K562 (cell line): ENCODE measurements around the gene ULK3. TPM values are rescaled to one million over a fixed set of nuclear protein-coding genes. Genes with fewer than 3 reads are reported as not detected.

Source experiments
- ATAC-seq: fragments of 200-7000 bp; cut with Tn5 transposase; 3 replicates; pipeline ENCODE4 v1.9.1; 2020; ENCODE audit warnings: moderate library complexity
- BruUV-seq: library from RNA; stranded (reverse); fragments of 400-500 nt; replicated peaks from 2 replicates; lab custom pipeline; 2021; lab: Mats Ljungman, UMichigan
- CTCF ChIA-PET: fragments of 300-600 bp; formaldehyde crosslinking; extraction: SDS; loops from one replicate; lab custom pipeline; 2021; ENCODE audit warnings: low intra/inter-chr PET ratio; lab: Yijun Ruan, JAX
- POLR2A ChIA-PET: fragments of 300-600, 350-650 bp; sonication (Branson Sonifier 250); formaldehyde crosslinking; extraction: SDS; loops from one replicate; lab custom pipeline; 2021; ENCODE audit warnings: antibody characterized with exemption, inconsistent platforms; lab: Yijun Ruan, JAX
- DNase-seq, 4 experiments: peaks; one replicate each; pipeline versions ENCODE4 v3.0.0 to v3.0.0-alpha.2; 2011 to 2018; ENCODE audit warnings: low spot score in 3 of 4, mixed read lengths in 3 of 4; ENCODE audit errors: extremely low read depth in 1 of 4
- FAIRE-seq: peaks from 2 replicates; lab custom pipeline; 2011; peaks lifted over from hg19 to GRCh38; lab: Jason Lieb, UNC
- H2AFZ ChIP-seq: 2 replicates; pipeline ENCODE4 v1.6.0; 2011; ENCODE audit warnings: low read depth, low read length, control low read depth, inconsistent platforms
- H3K27ac ChIP-seq: fragments of 200-600 bp; 3 replicates; pipeline ENCODE4 v1.8.0; 2011; ENCODE audit warnings: low read depth, mild to moderate bottlenecking, control low read depth, inconsistent platforms, low read length, moderate library complexity, mixed read lengths; ENCODE audit errors: extremely low read depth
- H3K27me3 ChIP-seq, 2 experiments: fragments of 300-600 bp in 1 of 2; 2 replicates in 1 of 2; 3 replicates in 1 of 2; pipeline versions ENCODE4 v1.6.0 to v1.8.0; 2011; ENCODE audit warnings: inconsistent platforms in 2 of 2, low read length in 2 of 2, mild to moderate bottlenecking in 1 of 2, mixed read lengths in 1 of 2, moderate library complexity in 1 of 2; ENCODE audit not compliant: control insufficient read depth in 2 of 2, insufficient read depth in 2 of 2
- H3K36me3 ChIP-seq: fragments of 300-600 bp; 3 replicates; pipeline ENCODE4 v1.8.0; 2011; ENCODE audit warnings: mild to moderate bottlenecking, low read length, inconsistent platforms; ENCODE audit not compliant: control insufficient read depth, insufficient read depth
- H3K4me1 ChIP-seq, 2 experiments: fragments of 200-600 bp in 1 of 2; replicated peaks in 1 of 2; 2 replicates in 1 of 2; 3 replicates in 1 of 2; pipeline versions ENCODE4 v1.5.1 to v1.8.0; 2011; ENCODE audit warnings: inconsistent platforms in 2 of 2, low read length in 2 of 2, mild to moderate bottlenecking in 1 of 2, mixed read lengths in 1 of 2, moderate library complexity in 1 of 2; ENCODE audit not compliant: control insufficient read depth in 2 of 2, insufficient read depth in 2 of 2
- H3K4me2 ChIP-seq: 2 replicates; pipeline ENCODE4 v1.6.1; 2011; ENCODE audit warnings: low read length, control low read depth, inconsistent platforms, mixed read lengths; ENCODE audit not compliant: insufficient read depth
- H3K4me3 ChIP-seq: fragments of 200-600 bp; sonication (generic), shearing (Covaris generic); 2 replicates; pipeline ENCODE4 v1.5.1; 2016; ENCODE audit warnings: control low read depth, inconsistent platforms
- H3K79me2 ChIP-seq: fragments of 200-600 bp; 3 replicates; pipeline ENCODE4 v1.8.0; 2011; ENCODE audit warnings: low read length, inconsistent platforms; ENCODE audit not compliant: control insufficient read depth, insufficient read depth
- H3K9ac ChIP-seq, 2 experiments: 2 replicates each; pipeline versions ENCODE4 v1.6.0 to v1.6.1; 2011; ENCODE audit warnings: low read depth in 2 of 2, low read length in 2 of 2, control low read depth in 1 of 2, inconsistent platforms in 1 of 2, mild to moderate bottlenecking in 1 of 2, mixed read lengths in 1 of 2; ENCODE audit not compliant: insufficient read depth in 1 of 2
- H3K9me1 ChIP-seq: one replicate; pipeline ENCODE4 v1.6.0; 2011; ENCODE audit warnings: inconsistent platforms, mild to moderate bottlenecking, low read length, moderate library complexity; ENCODE audit not compliant: control insufficient read depth, insufficient read depth
- H3K9me3 ChIP-seq: replicated peaks from 2 replicates; pipeline ENCODE4 v1.5.1; 2011; ENCODE audit warnings: low read depth, low read length, inconsistent platforms; ENCODE audit not compliant: control insufficient read depth, insufficient read depth
- H4K20me1 ChIP-seq: replicated peaks from 2 replicates; pipeline ENCODE4 v1.6.1; 2011; ENCODE audit warnings: low read length, inconsistent platforms, mixed read lengths; ENCODE audit not compliant: control insufficient read depth, insufficient read depth
- HSF4 ChIP-seq: fragments of 250-450 bp; sonication (Bioruptor Pico); IDR thresholded peaks from 2 replicates; pipeline ENCODE4 v2.1.2; 2022; ENCODE audit warnings: mild to moderate bottlenecking, moderate library complexity, borderline replicate concordance
- RFX1 ChIP-seq: fragments of 450-650 bp; IDR thresholded peaks from 2 replicates; pipeline ENCODE4 v1.6.1; 2016; ENCODE audit warnings: mild to moderate bottlenecking, moderate library complexity
- WGBS: fragments of 100-300 bp; shearing (Covaris generic); methylation state at CpG from one replicate; pipeline ENCODE4 v1.1.6; 2016; ENCODE audit warnings: low coverage, mixed read lengths; ENCODE audit not compliant: insufficient coverage; ENCODE audit errors: missing lambda C conversion rate; 5-methylcytosine and 5-hydroxymethylcytosine counted together
- in situ Hi-C: fragments of 300-500 bp; cut with MboI; formaldehyde crosslinking; loops from 4 replicates; pipeline ENCODE4 v1.15.0; 2018; ENCODE audit warnings: inconsistent platforms, mixed read lengths
- intact Hi-C: fragments of 100-400 bp; cut with micrococcal nuclease; formaldehyde crosslinking; loops from 2 replicates; pipeline ENCODE4 v1.14.2; 2022
- polyA plus RNA-seq, 8 experiments: library from polyadenylated mRNA; depleted of rRNA in 4 of 8; stranded (reverse) in 5 of 8; unstranded in 3 of 8; fragments of >200 nt; fragmentation: Nextera tagmentation in 2 of 8; fragmentation: Illumina TruSeq in 1 of 8; extraction: Ambion mirVana in 2 of 8; extraction: Trizol in 1 of 8; gene quantifications; 2 replicates each; pipeline versions ENCODE4 v1.2.1 to v1.2.3, GENCODE V29; 2011 to 2014; ENCODE audit warnings: inconsistent platforms in 1 of 8, missing spikeins in 1 of 8
- total RNA-seq, 7 experiments: library from RNA; depleted of rRNA in 6 of 7; stranded (reverse); fragments of >200 nt in 6 of 7; fragmentation: Illumina TruSeq in 2 of 7; extraction: Trizol in 2 of 7; gene quantifications; 2 replicates each; pipeline versions ENCODE4 v1.2.1 to v1.2.3, GENCODE V29; 2011 to 2021; ENCODE audit warnings: low replicate concordance in 1 of 7
- TF ChIP-seq, protein P1 (sequence below): IDR thresholded peaks from 2 replicates; pipeline ENCODE4 v1.6.1; 2011; ENCODE audit warnings: borderline replicate concordance, low read depth, mild to moderate bottlenecking, moderate library complexity, low read length; ENCODE audit not compliant: insufficient read depth, poor library complexity, severe bottlenecking
- TF ChIP-seq, protein P2 (sequence below): sonication (generic); formaldehyde crosslinking; IDR thresholded peaks from 2 replicates; pipeline ENCODE4 v1.8.0; 2022; ENCODE audit warnings: missing genetic modification reagents, mild to moderate bottlenecking, moderate library complexity, borderline replicate concordance

Gene ULK3
- total and polyA plus RNA-seq, 9 of the 15 experiments (the other 6 are each of a cell fraction or from before 2014, with no cell fraction given): 0.68 to 68.0 (median 34.9) TPM

DNA sequence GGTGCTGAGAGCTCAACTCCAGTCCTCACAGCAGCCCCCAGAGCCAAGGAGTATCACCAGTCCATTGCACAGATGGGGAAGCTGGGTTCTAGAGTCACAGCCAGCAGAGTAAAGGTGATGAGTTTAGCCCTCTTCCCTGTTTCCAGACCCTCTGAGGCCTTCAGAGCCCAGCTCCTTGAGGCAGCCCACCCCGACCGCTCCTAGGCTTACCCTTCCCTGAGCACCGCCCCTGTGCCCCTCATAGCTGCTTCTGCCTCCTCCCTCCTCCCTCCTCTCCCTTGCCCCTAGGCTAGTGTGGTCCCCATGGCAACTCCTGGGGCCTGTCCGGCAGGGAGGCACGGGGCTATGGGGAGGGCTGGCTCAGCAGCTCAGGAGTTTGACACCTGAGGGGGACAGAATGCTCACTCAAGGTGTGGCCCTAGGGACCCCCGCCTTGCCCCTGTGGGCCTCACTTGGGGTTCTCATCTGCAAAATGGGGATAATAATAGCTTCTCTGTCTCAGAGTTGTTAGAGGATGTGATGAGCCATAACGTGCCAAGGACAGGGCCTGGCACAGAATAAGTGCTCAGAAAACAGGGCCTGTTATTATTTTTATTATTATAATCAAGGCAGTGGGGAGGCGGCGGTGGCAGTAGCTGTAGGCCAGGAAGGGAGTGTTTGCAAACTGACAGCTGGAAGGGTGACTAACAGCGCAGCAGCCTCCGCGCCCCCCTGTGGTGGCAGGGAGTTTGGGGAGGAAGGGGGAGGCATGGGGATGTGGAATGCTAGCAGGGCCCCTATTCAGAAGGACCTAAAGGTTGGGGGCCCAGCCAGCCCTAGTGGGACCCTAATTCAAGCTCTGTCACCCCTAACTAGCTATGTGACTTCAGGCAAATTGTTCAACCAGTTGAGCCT lies 49.6 kb downstream of the ULK3 start:
- 87% methylated on average over 12 of the region's 12 CpGs for WGBS
- Histone ChIP-seq H3K4me1 (peaks cover 6 to 28% of the 10 kb centered on the region in 2 experiments), H4K20me1 (peaks cover 27% of the 10 kb centered on the region), H3K27ac (no peak overlapping the region), H3K27me3 (no peaks in the 10 kb centered on the region), H3K9ac (peak overlapping the region in 1 of 2 experiments; percentile 50; a peak in 2 of 4 replicates), H3K36me3 (peaks cover 58% of the 10 kb centered on the region; the same call in 2 of the 3 replicates), H3K4me3 (no peak overlapping the region), H3K9me3 (no peaks in the 10 kb centered on the region), H3K4me2 (no peak overlapping the region), H3K9me1 (no peaks in the 10 kb centered on the region), H3K79me2 (peaks cover 48% of the 10 kb centered on the region), H2AFZ (no peak overlapping the region)
- DNase-seq (peak in 2 of 4 experiments; percentile 45 to 51), FAIRE-seq (no peak), ATAC-seq (peak; percentile 49; the same call in 2 of the 3 replicates)
- TF ChIP-seq, protein P1, sequence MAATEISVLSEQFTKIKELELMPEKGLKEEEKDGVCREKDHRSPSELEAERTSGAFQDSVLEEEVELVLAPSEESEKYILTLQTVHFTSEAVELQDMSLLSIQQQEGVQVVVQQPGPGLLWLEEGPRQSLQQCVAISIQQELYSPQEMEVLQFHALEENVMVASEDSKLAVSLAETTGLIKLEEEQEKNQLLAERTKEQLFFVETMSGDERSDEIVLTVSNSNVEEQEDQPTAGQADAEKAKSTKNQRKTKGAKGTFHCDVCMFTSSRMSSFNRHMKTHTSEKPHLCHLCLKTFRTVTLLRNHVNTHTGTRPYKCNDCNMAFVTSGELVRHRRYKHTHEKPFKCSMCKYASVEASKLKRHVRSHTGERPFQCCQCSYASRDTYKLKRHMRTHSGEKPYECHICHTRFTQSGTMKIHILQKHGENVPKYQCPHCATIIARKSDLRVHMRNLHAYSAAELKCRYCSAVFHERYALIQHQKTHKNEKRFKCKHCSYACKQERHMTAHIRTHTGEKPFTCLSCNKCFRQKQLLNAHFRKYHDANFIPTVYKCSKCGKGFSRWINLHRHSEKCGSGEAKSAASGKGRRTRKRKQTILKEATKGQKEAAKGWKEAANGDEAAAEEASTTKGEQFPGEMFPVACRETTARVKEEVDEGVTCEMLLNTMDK: peak; percentile 18
- TF ChIP-seq, protein P2, sequence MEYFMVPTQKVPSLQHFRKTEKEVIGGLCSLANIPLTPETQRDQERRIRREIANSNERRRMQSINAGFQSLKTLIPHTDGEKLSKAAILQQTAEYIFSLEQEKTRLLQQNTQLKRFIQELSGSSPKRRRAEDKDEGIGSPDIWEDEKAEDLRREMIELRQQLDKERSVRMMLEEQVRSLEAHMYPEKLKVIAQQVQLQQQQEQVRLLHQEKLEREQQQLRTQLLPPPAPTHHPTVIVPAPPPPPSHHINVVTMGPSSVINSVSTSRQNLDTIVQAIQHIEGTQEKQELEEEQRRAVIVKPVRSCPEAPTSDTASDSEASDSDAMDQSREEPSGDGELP (CRISPR knock-in tag): 0 out of 2 replicates have a peak, but pooled peaks have one; percentile 17
- TF ChIP-seq RFX1 (peak; percentile 32; the same call in 1 of the 2 replicates), HSF4 (CRISPR knock-in tag) (no peak)
- intact Hi-C loops: no loop called here
- CTCF ChIA-PET: no interaction called here
- no TSS peak for BruUV-seq
- POLR2A ChIA-PET: interaction anchor here (0.6 to 1.8 kb wide), 3 partner anchors 17 to 142 kb away, joined by 3 to 8 read pairs (median 3); no protein-coding TSS in a partner anchor
- in situ Hi-C loops: no loop called here
